GM12878 (cell line): ENCODE measurements around the gene ADAMTS14. TPM values are rescaled to one million over a fixed set of nuclear protein-coding genes. Genes with fewer than 3 reads are reported as not detected.

Experiments
- ATAC-seq: fragments of 200-7000 bp; cut with Tn5 transposase; 3 replicates; pipeline ENCODE4 v1.9.1; 2020; ENCODE audit warnings: mild to moderate bottlenecking, moderate library complexity
- BruUV-seq: library from RNA; stranded (reverse); fragments of 400-500 nt; replicated peaks from 2 replicates; lab custom pipeline; 2021; lab: Mats Ljungman, UMichigan
- CTCF ChIA-PET: fragments of 300-600 bp; sonication (Branson Sonifier 250); formaldehyde crosslinking; extraction: SDS; loops from one replicate; lab custom pipeline; 2021; ENCODE audit warnings: inconsistent platforms; lab: Yijun Ruan, JAX
- POLR2A ChIA-PET: fragments of 350-600 bp; formaldehyde crosslinking; extraction: SDS; loops from one replicate; lab custom pipeline; 2021; ENCODE audit warnings: inconsistent platforms; lab: Charles Lee
- RAD21 ChIA-PET: fragments of 300-600 bp; sonication (Branson Sonifier 250); formaldehyde crosslinking; loops from one replicate; lab custom pipeline; 2023; ENCODE audit warnings: antibody characterized with exemption; ENCODE audit not compliant: unreplicated experiment; lab: Charles Lee
- SMC1A ChIA-PET: fragments of 300-600 bp; sonication (Branson Sonifier 250); formaldehyde crosslinking; loops from one replicate; lab custom pipeline; 2023; ENCODE audit not compliant: unreplicated experiment, uncharacterized antibody; lab: Charles Lee
- DNase-seq: peaks from one replicate; pipeline ENCODE4 v3.0.0-alpha.2; 2011; ENCODE audit warnings: low read depth, low spot score
- FAIRE-seq: peaks from 3 replicates; lab custom pipeline; 2011; peaks lifted over from hg19 to GRCh38; lab: Jason Lieb, UNC
- H2AFZ ChIP-seq: 2 replicates; pipeline ENCODE4 v1.6.0; 2011; ENCODE audit warnings: low read depth, low read length, control low read depth; ENCODE audit not compliant: control insufficient read depth
- H3K27ac ChIP-seq: 2 replicates; pipeline ENCODE4 v1.5.1; 2011; ENCODE audit warnings: control low read depth; ENCODE audit not compliant: control insufficient read depth, insufficient read depth
- H3K27me3 ChIP-seq, 2 experiments: replicated peaks in 1 of 2; 2 replicates each; pipeline versions ENCODE4 v1.6.0 to v1.6.1; 2011; ENCODE audit warnings: low read length in 1 of 2; ENCODE audit not compliant: control insufficient read depth in 2 of 2, insufficient read depth in 2 of 2
- H3K36me3 ChIP-seq, 2 experiments: 2 replicates each; pipeline ENCODE4 v1.5.1; 2011; ENCODE audit warnings: low read length in 1 of 2; ENCODE audit not compliant: control insufficient read depth in 2 of 2, insufficient read depth in 2 of 2
- H3K4me1 ChIP-seq: 2 replicates; pipeline ENCODE4 v1.6.1; 2011; ENCODE audit warnings: mild to moderate bottlenecking, low read length, moderate library complexity, mixed read lengths; ENCODE audit not compliant: control insufficient read depth, insufficient read depth
- H3K4me2 ChIP-seq: 2 replicates; pipeline ENCODE4 v1.6.0; 2011; ENCODE audit warnings: control low read depth; ENCODE audit not compliant: control insufficient read depth, insufficient read depth
- H3K4me3 ChIP-seq: fragments of 200-600 bp; sonication (generic); 2 replicates; pipeline ENCODE4 v1.5.1; 2016
- H3K79me2 ChIP-seq: 2 replicates; pipeline ENCODE4 v1.6.0; 2011; ENCODE audit warnings: low read length; ENCODE audit not compliant: control insufficient read depth, insufficient read depth
- H3K9ac ChIP-seq: 2 replicates; pipeline ENCODE4 v1.8.0; 2011; ENCODE audit warnings: low read length, control low read depth, mixed read lengths; ENCODE audit not compliant: control insufficient read depth, insufficient read depth
- H3K9me3 ChIP-seq: replicated peaks from 3 replicates; pipeline ENCODE4 v1.5.1; 2011; ENCODE audit warnings: mild to moderate bottlenecking, low read length; ENCODE audit not compliant: control insufficient read depth, insufficient read depth
- H4K20me1 ChIP-seq: 2 replicates; pipeline ENCODE4 v1.6.0; 2011; ENCODE audit not compliant: control insufficient read depth, insufficient read depth
- CBX5 ChIP-seq: sonication (generic); IDR thresholded peaks from 2 replicates; pipeline ENCODE4 v1.6.1; 2016; ENCODE audit warnings: low read depth, moderate library complexity, mild to moderate bottlenecking, inconsistent platforms
- ESRRA ChIP-seq: IDR thresholded peaks from 2 replicates; pipeline ENCODE4 v1.6.1; 2012; ENCODE audit warnings: mild to moderate bottlenecking, low read length, improper control_type of control experiment
- FOS ChIP-seq: IDR thresholded peaks from 3 replicates; pipeline ENCODE4 v1.6.1; 2011; ENCODE audit warnings: borderline replicate concordance; ENCODE audit not compliant: insufficient read length; ENCODE audit errors: extremely low read depth
- HDAC6 ChIP-seq: fragments of 200-600 bp; sonication (generic); IDR thresholded peaks from one replicate; pipeline ENCODE4 v1.8.0; 2017; ENCODE audit warnings: antibody characterized with exemption; ENCODE audit not compliant: unreplicated experiment
- MYB ChIP-seq: fragments of 150-350 bp; IDR thresholded peaks from 2 replicates; pipeline ENCODE4 v1.6.1; 2014; ENCODE audit warnings: mild to moderate bottlenecking, low read depth, low read length, borderline replicate concordance
- NBN ChIP-seq: fragments of 450-650 bp; IDR thresholded peaks from 2 replicates; pipeline ENCODE4 v1.6.1; 2016
- NFYA ChIP-seq: IDR thresholded peaks from 2 replicates; pipeline ENCODE4 v1.6.1; 2011; ENCODE audit warnings: low read depth, mild to moderate bottlenecking, low read length, improper control_type of control experiment, borderline replicate concordance
- POU2F2 ChIP-seq: IDR thresholded peaks from 3 replicates; pipeline ENCODE4 v1.6.1; 2011; ENCODE audit warnings: low read depth, mild to moderate bottlenecking, low read length, borderline replicate concordance
- RB1 ChIP-seq: fragments of 450-650 bp; formaldehyde crosslinking; IDR thresholded peaks from 2 replicates; pipeline ENCODE4 v1.6.1; 2017; ENCODE audit warnings: mild to moderate bottlenecking, borderline replicate concordance
- RELB ChIP-seq: fragments of 450-650 bp; IDR thresholded peaks from 2 replicates; pipeline ENCODE4 v1.6.1; 2017; ENCODE audit warnings: low read depth, mild to moderate bottlenecking, moderate library complexity
- RFX5 ChIP-seq: IDR thresholded peaks from 2 replicates; pipeline ENCODE4 v1.6.1; 2011; ENCODE audit warnings: low read depth, low read length, improper control_type of control experiment
- SMAD1 ChIP-seq: fragments of 450-650 bp; IDR thresholded peaks from 2 replicates; pipeline ENCODE4 v1.6.1; 2018; ENCODE audit warnings: mild to moderate bottlenecking, low read depth; ENCODE audit not compliant: partially characterized antibody
- SMARCA5 ChIP-seq: fragments of 450-650 bp; IDR thresholded peaks from 2 replicates; pipeline ENCODE4 v1.6.1; 2017; ENCODE audit warnings: mild to moderate bottlenecking
- STAT1 ChIP-seq: fragments of 450-650 bp; conservative IDR thresholded peaks from 2 replicates; pipeline ENCODE4 v1.6.1; 2014; ENCODE audit warnings: antibody characterized with exemption, mild to moderate bottlenecking
- ZNF384 ChIP-seq: IDR thresholded peaks from 2 replicates; pipeline ENCODE4 v1.6.1; 2012; ENCODE audit warnings: low read depth, mild to moderate bottlenecking, low read length, improper control_type of control experiment, borderline replicate concordance
- ZZZ3 ChIP-seq: IDR thresholded peaks from 2 replicates; pipeline ENCODE4 v1.6.1; 2011; ENCODE audit warnings: low read depth; ENCODE audit not compliant: control insufficient read depth, insufficient read length
- WGBS: methylation state at CpG from one replicate; pipeline ENCODE4 v1.1.6; 2016; ENCODE audit warnings: low lambda C conversion rate; ENCODE audit not compliant: insufficient replicate concordance, insufficient coverage; ENCODE audit errors: missing lambda C conversion rate; 5-methylcytosine and 5-hydroxymethylcytosine counted together
- in situ Hi-C: fragments of 300-500 bp; cut with MboI; formaldehyde crosslinking; loops from 9 replicates; pipeline ENCODE4 v1.14.3; 2018; ENCODE audit warnings: mixed read lengths
- intact Hi-C: fragments of 100-400 bp; cut with micrococcal nuclease; formaldehyde crosslinking; loops from one replicate; pipeline ENCODE4 v1.14.2; 2022; ENCODE audit not compliant: unreplicated experiment
- polyA plus RNA-seq, 11 experiments: library from polyadenylated mRNA; depleted of rRNA in 4 of 11; unstranded in 6 of 11; stranded (reverse) in 5 of 11; fragments of >200 nt; fragmentation: Nextera tagmentation in 4 of 11; fragmentation: Illumina TruSeq in 1 of 11; extraction: Ambion mirVana in 4 of 11; extraction: Trizol in 1 of 11; gene quantifications; 1 replicate in 1 of 11; 2 replicates in 10 of 11; pipeline versions ENCODE4 v1.2.1 to v1.2.3, GENCODE V29; 2011 to 2016; ENCODE audit warnings: inconsistent platforms in 2 of 11, missing spikeins in 2 of 11, low read depth in 1 of 11
- total RNA-seq, 4 experiments: library from RNA; depleted of rRNA in 3 of 4; stranded (reverse); fragments of >200 nt in 3 of 4; fragmentation: Illumina TruSeq in 1 of 4; extraction: Trizol in 1 of 4; gene quantifications; 2 replicates each; pipeline versions ENCODE4 v1.2.1 to v1.2.3, GENCODE V29; 2013 to 2021
- TF ChIP-seq, protein P1 (sequence below): fragments of 450-650 bp; IDR thresholded peaks from 2 replicates; pipeline ENCODE4 v1.6.1; 2017; ENCODE audit warnings: mild to moderate bottlenecking
- TF ChIP-seq, protein P2 (sequence below): IDR thresholded peaks from 2 replicates; pipeline ENCODE4 v1.6.1; 2011; ENCODE audit warnings: low read depth, mild to moderate bottlenecking, low read length, moderate library complexity, borderline replicate concordance; ENCODE audit errors: extremely low read depth

The ADAMTS14 gene
- total and polyA plus RNA-seq, 10 of the 15 experiments (the other 5 are each of a cell fraction or from before 2014, with no cell fraction given) = 0.03 to 0.05 TPM; not detected in 8

DNA sequence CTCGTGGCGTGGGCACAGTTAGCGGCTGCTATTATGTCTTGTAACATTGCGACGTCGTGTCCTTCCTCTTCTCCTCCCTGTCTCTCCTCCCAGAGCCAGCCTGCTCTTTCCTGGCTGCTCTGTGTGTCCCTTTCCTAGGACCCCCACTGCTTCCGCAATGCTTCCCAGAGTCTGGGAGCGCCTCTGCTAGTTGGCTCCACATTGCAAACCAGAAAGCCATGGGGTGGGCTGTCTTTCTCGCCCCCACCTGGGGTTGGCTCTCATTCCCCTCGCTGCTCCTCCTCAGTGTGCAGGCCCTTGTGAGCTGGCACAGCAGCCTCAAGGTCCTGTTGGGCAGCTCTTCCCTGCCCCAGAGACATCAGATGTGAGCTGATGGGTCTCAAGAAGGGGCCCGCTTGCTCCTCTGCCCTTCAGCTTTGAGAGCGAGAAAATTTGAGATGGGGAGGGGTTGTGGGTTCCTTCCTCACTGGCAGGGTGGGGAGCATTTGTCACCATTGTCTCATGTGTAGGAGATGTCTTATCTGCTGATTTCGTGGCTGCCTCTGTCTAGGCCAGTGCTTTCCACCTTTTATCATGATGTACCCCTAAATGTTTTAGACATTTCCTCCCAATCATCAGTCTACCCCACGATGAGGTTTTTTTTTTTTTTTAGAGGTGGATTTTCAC is 3.3 kb downstream of the ADAMTS14 start:
- Histone ChIP-seq H2AFZ (no peak overlapping the region), H3K9me3 (no peaks in the 10 kb centered on the region), H3K27me3 (peaks cover 0 to 4% of the 10 kb centered on the region in 2 experiments; a peak in 3 of 4 replicates), H3K27ac (no peak overlapping the region), H3K9ac (no peak overlapping the region), H3K4me3 (no peak overlapping the region), H3K4me1 (no peaks in the 10 kb centered on the region), H4K20me1 (no peaks in the 10 kb centered on the region), H3K4me2 (no peak overlapping the region), H3K36me3 (no peaks in the 10 kb centered on the region), H3K79me2 (no peaks in the 10 kb centered on the region)
- no peak for DNase-seq
- ATAC-seq = no peak
- RAD21 ChIA-PET = interaction anchor here (0.8 kb wide), 1 partner anchor 114 kb away, joined by 3 read pairs; no protein-coding TSS in a partner anchor
- 34% methylated on average over 14 of the region's 14 CpGs for WGBS
- intact Hi-C loops = no loop called here
- TF ChIP-seq RFX5 (no peak), POU2F2 (no peak), SMARCA5 (no peak), RB1 (no peak), STAT1 (no peak), HDAC6 (no peak), NFYA (no peak), ZZZ3 (no peak), ZNF384 (no peak), MYB (no peak), RELB (no peak), NBN (no peak), ESRRA (no peak), CBX5 (no peak), FOS (no peak), SMAD1 (no peak)
- TF ChIP-seq, protein P1, sequence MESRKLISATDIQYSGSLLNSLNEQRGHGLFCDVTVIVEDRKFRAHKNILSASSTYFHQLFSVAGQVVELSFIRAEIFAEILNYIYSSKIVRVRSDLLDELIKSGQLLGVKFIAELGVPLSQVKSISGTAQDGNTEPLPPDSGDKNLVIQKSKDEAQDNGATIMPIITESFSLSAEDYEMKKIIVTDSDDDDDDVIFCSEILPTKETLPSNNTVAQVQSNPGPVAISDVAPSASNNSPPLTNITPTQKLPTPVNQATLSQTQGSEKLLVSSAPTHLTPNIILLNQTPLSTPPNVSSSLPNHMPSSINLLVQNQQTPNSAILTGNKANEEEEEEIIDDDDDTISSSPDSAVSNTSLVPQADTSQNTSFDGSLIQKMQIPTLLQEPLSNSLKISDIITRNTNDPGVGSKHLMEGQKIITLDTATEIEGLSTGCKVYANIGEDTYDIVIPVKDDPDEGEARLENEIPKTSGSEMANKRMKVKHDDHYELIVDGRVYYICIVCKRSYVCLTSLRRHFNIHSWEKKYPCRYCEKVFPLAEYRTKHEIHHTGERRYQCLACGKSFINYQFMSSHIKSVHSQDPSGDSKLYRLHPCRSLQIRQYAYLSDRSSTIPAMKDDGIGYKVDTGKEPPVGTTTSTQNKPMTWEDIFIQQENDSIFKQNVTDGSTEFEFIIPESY = no peak
- TF ChIP-seq, protein P2, sequence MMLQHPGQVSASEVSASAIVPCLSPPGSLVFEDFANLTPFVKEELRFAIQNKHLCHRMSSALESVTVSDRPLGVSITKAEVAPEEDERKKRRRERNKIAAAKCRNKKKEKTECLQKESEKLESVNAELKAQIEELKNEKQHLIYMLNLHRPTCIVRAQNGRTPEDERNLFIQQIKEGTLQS = no peak
- in situ Hi-C loops = no loop called here
- no TSS peak for BruUV-seq
- FAIRE-seq = no peak
- POLR2A ChIA-PET = no interaction called here
- SMC1A ChIA-PET = no interaction called here
- CTCF ChIA-PET = no interaction called here
